HG03558 (cell line): ENCODE results near the gene HS2ST1.

ENCODE experiments used
- ATAC-seq: cut with Tn5 transposase; IDR thresholded peaks from one replicate; pipeline ENCODE4 v1.9.1; 2021; ENCODE audit warnings: moderate number of reproducible peaks; ENCODE audit not compliant: unreplicated experiment; ENCODE audit errors: extremely low read depth

The HS2ST1 gene

DNA sequence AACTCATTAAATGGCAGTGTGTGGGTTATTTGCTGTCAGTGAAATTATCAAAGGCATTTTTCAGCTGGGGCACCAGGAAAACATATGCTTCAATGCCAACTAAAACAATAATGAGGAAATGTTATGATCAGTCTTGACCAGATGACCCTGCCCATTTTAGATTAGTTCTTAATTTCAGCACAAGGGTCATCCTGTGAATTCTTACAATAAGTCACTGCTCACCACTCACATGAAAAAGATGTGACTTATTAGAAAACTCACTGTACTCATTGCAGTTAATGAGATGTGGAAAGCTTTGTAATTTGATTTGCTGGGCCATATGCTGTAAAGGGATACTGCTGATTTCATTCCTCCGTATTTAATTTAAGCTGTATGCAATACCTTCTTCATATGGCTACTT lies 235.7 kb downstream of the HS2ST1 start:
- no peak for ATAC-seq

DNA sequence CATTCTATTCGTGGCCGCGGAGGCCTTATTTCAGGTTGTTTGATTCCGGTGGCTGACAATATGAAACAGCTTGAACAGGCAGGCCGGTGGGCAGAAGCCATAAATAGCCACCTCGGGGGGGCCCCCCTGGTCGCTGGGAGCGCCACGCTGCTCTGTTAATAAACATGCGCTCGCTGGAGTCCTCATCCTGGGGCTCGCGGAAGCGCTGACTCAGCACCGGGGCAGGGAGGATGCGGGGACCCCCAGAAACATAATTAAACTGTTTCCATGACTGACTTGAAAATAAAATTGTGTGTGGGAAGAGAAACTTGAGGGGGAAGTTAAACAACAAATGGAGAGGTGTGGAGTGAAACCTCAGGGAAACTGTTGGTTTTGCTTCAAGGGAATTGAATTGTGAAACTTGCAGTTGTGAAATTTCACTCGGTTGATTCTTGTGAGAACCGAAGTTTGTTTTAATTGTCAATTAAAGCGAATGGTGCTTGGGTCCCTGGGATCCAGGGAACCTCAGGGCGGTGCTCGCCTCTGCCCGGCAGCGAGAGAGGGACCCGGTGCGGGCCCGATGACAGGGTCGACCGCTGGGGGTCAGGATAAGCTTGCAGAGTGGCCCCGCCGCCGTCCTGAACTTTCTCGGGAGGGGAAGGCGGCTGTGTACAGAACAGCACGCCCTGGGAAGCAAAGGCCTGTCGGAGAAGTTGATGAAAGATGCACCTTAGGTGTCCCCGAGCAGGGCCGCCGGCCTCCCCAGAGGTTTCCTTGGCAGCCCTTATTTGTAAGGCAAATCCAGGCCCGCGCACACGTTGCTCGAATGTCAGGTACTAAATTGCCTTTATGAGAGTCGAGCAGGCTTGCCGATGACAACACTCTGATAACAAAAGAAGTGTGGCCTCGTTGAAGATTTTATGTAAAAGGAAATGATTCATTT lies 237.3 kb downstream of the HS2ST1 start:
- ATAC-seq = peak; percentile 39

DNA sequence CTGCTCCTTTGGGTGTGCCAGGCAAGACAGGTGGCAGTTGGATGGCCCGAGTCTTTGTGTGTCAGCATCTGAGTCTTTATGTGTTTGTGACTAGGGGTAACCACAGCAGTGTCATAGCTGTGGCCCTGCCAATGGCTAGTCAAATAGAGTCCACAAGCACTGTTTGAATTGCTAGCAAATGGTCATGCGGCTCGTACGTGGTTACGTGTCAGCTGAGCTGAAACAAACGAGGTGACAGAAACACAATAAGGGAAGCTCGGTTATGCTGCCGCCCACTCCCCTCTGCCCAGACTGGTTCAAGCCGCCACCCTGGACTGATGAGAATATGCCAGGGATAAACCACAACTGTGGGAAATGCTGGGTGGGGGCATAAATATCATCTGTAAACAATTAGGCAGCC lies 239.9 kb downstream of the HS2ST1 start:
- no peak for ATAC-seq

DNA sequence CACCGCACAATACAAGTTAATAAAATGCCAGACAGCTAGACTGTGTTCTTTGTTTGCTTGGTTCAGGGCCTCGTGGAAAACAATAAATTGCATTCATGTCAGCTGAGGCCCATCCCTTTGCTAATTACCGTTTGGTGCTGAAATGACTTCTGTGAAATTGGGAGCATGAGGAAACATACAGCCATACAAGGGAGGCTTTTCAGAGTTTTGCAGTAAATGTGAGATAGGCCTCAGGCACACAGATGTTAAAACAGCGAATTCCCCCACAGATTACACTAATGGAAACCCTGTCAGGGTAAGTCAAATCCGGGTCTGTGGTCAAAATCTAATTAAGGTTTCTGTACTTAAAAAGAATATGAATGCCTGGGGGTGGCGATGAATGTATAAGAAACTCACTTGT lies 240.7 kb downstream of the HS2ST1 start:
- ATAC-seq = no peak

DNA sequence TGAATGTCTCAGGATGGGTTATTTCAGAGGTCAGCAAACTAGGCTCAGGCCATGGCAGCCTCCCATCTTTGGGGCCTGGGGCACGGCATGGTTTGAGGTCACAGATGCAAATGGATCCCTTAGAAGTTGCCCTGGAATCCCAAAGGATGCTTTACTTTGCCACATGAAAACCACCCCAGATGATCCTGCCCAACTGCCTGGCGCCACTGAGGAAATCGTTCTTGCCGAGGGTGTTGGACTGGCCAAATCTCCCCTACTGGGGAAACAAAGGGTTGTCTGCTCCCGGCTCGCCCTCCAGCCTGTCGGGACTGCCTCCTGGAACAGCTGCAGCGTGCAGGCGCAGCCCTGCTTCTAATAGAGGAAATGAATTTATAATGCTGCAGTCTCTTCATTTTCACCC lies 241.2 kb downstream of the HS2ST1 start:
- no peak for ATAC-seq

DNA sequence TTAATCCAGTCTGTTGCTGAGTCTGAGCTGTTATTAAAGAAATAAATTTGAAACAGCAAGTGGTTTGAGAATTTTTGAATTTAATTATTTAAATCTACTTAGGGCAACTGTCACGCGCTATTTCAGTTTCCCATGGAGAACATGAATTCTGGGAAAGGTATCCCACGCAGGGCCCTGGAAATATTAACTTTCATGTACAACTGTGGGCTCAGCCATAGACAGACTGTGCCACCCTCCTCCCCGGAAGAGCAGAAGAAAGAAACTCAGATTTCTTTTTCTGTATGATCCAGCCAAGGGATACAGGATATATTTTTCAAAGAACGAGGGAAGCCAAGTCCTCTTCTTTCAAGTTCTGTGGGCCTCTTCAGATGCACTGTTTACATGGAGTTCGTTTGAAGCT lies 241.7 kb downstream of the HS2ST1 start:
- ATAC-seq = no peak

DNA sequence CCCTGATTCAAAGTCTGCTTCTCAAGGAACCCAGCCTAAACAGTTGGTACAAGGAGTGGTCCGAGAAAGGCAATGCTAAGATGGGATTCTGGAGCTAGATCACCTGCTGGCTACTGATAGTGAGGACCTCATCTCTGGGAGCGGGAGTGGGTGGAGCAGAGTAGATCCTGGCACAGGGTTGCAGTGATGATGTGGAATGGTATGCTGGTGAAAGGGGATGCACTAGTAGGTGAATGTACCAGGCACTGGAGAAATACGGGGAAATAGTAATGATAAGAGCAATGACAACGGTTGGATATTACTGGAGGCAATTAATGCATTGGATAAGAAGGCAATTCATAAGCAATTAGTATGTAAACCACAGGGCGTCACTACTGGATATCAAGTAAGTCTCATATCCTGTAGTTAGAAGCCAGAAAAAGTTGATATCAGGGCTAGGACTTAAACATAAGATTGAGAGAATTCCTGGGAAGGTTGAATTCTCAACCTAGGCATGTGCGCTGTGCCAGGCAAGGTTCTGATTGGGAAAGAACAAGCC lies 245.0 kb downstream of the HS2ST1 start:
- ATAC-seq = no peak
